Myocyte (in vitro differentiated cells): ENCODE measurements around the gene HTRA2. TPM values are rescaled to one million over a fixed set of nuclear protein-coding genes. Genes with fewer than 3 reads are reported as not detected.

ENCODE experiments used
- DNase-seq: peaks from one replicate; pipeline ENCODE4 v3.0.0-alpha.2; 2012; ENCODE audit warnings: low read depth
- total RNA-seq: library from RNA; depleted of rRNA; stranded (reverse); fragments of >200 nt; gene quantifications from 2 replicates; pipeline ENCODE4 v1.2.3, GENCODE V29; 2014

HTRA2 gene
- total RNA-seq, 1 donor from 2014 or later: 33.8 TPM

GRCh38 chr2:74515271-74515980, 14.3 kb upstream of the HTRA2 start:
- no peak for DNase-seq

GRCh38 chr2:74515981-74516633, 13.6 kb upstream of the HTRA2 start:
- no peak for DNase-seq

- no peak for DNase-seq
Observed at GRCh38 chr2:74516650-74517049, 13.1 kb upstream of the HTRA2 start.

GRCh38 chr2:74522516-74522915, 7.2 kb upstream of the HTRA2 start:
- DNase-seq: no peak

GRCh38 chr2:74524005-74524404, 5.7 kb upstream of the HTRA2 start:
- DNase-seq: no peak

- no peak for DNase-seq
Observed at GRCh38 chr2:74524955-74525716, 4.6 kb upstream of the HTRA2 start.

GRCh38 chr2:74525717-74526648, 3.8 kb upstream of the HTRA2 start, which contains the start of gene DQX1:
DQX1 (minus strand) TSS chr2:74526231; CDS start chr2:74525729, 502 bp downstream.
- DNase-seq: no peak

GRCh38 chr2:74526649-74527230, 3.0 kb upstream of the HTRA2 start:
- no peak for DNase-seq

- DNase-seq: no peak
Observed at GRCh38 chr2:74527741-74528140, 2.0 kb upstream of the HTRA2 start.

- DNase-seq: no peak
Observed at GRCh38 chr2:74528600-74529356, 955 bp upstream of the HTRA2 start.

GRCh38 chr2:74530239-74531187, 780 bp downstream of the HTRA2 start:
- DNase-seq: peak; percentile 72

- DNase-seq: no peak
Observed at GRCh38 chr2:74531666-74532065, 1.9 kb downstream of the HTRA2 start.

- peak; percentile 41 for DNase-seq
Observed at GRCh38 chr2:74532222-74532621, 2.5 kb downstream of the HTRA2 start.

GRCh38 chr2:74533464-74533863, 3.7 kb downstream of the HTRA2 start:
- no peak for DNase-seq

GRCh38 chr2:74534411-74534810, 4.7 kb downstream of the HTRA2 start:
- DNase-seq: no peak

- no peak for DNase-seq
Observed at GRCh38 chr2:74535440-74535965, 5.8 kb downstream of the HTRA2 start.

- no peak for DNase-seq
Observed at GRCh38 chr2:74536166-74536950, 6.6 kb downstream of the HTRA2 start.

GRCh38 chr2:74537140-74537539, 7.4 kb downstream of the HTRA2 start:
- DNase-seq: no peak
